Nephron progenitor cell (in vitro differentiated cells): ENCODE results near the gene PTP4A2.

Experiments
- DNase-seq: peaks from one replicate; pipeline ENCODE4 v3.0.0; 2021
- H3K27ac Mint-ChIP-seq: 2 replicates; pipeline ENCODE4 v1.8.0; 2021; ENCODE audit warnings: mild to moderate bottlenecking, moderate library complexity, mixed read lengths
- H3K27me3 Mint-ChIP-seq: 2 replicates; pipeline ENCODE4 v1.8.0; 2021; ENCODE audit warnings: mild to moderate bottlenecking, low read depth, mixed read lengths; ENCODE audit not compliant: poor library complexity
- H3K36me3 Mint-ChIP-seq: 2 replicates; pipeline ENCODE4 v1.8.0; 2021; ENCODE audit warnings: low read depth, mixed read lengths
- H3K4me1 Mint-ChIP-seq: 2 replicates; pipeline ENCODE4 v1.8.0; 2021; ENCODE audit warnings: mixed read lengths
- H3K4me3 Mint-ChIP-seq: 2 replicates; pipeline ENCODE4 v1.8.0; 2021; ENCODE audit warnings: mild to moderate bottlenecking, moderate library complexity, mixed read lengths
- H3K9me3 Mint-ChIP-seq: 2 replicates; pipeline ENCODE4 v1.8.0; 2021; ENCODE audit warnings: mild to moderate bottlenecking, moderate library complexity, mixed read lengths
- CTCF ChIP-seq: fragments of 200-600 bp; sonication (generic); IDR thresholded peaks from 2 replicates; pipeline ENCODE4 v1.5.0; 2021; ENCODE audit warnings: antibody characterized with exemption

The PTP4A2 gene

GRCh38 chr1:31938184-31938975, at the start of gene PTP4A2:
Gene PTP4A2, minus strand, starts transcription at chr1:31938368. Its CDS starts 19,303 bp downstream, at chr1:31919065.
- peak within 1 kb of the TSS; percentile 99 for H3K27ac Mint-ChIP-seq
- H3K36me3 Mint-ChIP-seq: no peaks in the 10 kb centered on the region
- no peaks in the 10 kb centered on the region for H3K9me3 Mint-ChIP-seq
- peaks cover 64% of the 10 kb centered on the region for H3K4me1 Mint-ChIP-seq
- no peak for TF ChIP-seq CTCF
- DNase-seq: peak; percentile 93
- H3K27me3 Mint-ChIP-seq: no peaks in the 10 kb centered on the region
- H3K4me3 Mint-ChIP-seq: peak within 1 kb of the TSS; percentile 100

GRCh38 chr1:31987135-31987619, 49.0 kb upstream of the PTP4A2 start:
- H3K27ac Mint-ChIP-seq: peak overlapping the region; percentile 89
- no peaks in the 10 kb centered on the region for H3K9me3 Mint-ChIP-seq
- peaks cover 12% of the 10 kb centered on the region for H3K27me3 Mint-ChIP-seq
- TF ChIP-seq CTCF: no peak
- H3K36me3 Mint-ChIP-seq: no peaks in the 10 kb centered on the region
- peaks cover 31% of the 10 kb centered on the region for H3K4me1 Mint-ChIP-seq
- no peak overlapping the region for H3K4me3 Mint-ChIP-seq
- peak; percentile 20 for DNase-seq

- Mint-ChIP-seq H3K9me3 (no peaks in the 10 kb centered on the region), H3K4me3 (no peak overlapping the region), H3K27ac (no peak overlapping the region), H3K27me3 (peaks cover 9% of the 10 kb centered on the region), H3K4me1 (peaks cover 39% of the 10 kb centered on the region), H3K36me3 (no peaks in the 10 kb centered on the region)
- DNase-seq: no peak
- TF ChIP-seq CTCF: no peak
These were observed 47.3 kb upstream of the PTP4A2 start for GRCh38 chr1:31985430-31985829.

- no peak for TF ChIP-seq CTCF
- Mint-ChIP-seq H3K4me1 (peaks cover 39% of the 10 kb centered on the region), H3K27me3 (peaks cover 9% of the 10 kb centered on the region), H3K4me3 (no peak overlapping the region), H3K27ac (no peak overlapping the region), H3K36me3 (no peaks in the 10 kb centered on the region), H3K9me3 (no peaks in the 10 kb centered on the region)
- DNase-seq: no peak
These were observed 46.5 kb upstream of the PTP4A2 start for GRCh38 chr1:31984419-31985347.

GRCh38 chr1:31981972-31982371, 43.8 kb upstream of the PTP4A2 start:
- Mint-ChIP-seq H3K4me1 (peaks cover 42% of the 10 kb centered on the region), H3K4me3 (no peak overlapping the region), H3K27me3 (peaks cover 6% of the 10 kb centered on the region), H3K9me3 (no peaks in the 10 kb centered on the region), H3K27ac (no peak overlapping the region), H3K36me3 (no peaks in the 10 kb centered on the region)
- no peak for TF ChIP-seq CTCF
- DNase-seq: no peak
